Fibroblast of pulmonary artery (primary cell): ENCODE measurements around the gene SRSF4.
"Not testable (repeated sequence)": the region's sequence is repeated elsewhere in the genome, so short reads cannot be mapped to it uniquely, and the experiment has no call there.

Experiments
- DNase-seq: peaks from one replicate; pipeline ENCODE4 v3.0.0-alpha.2; 2010; ENCODE audit warnings: low read depth
- H3K4me3 ChIP-seq: replicated peaks from 2 replicates; pipeline ENCODE4 v1.5.1; 2011; ENCODE audit warnings: low read depth, mild to moderate bottlenecking, control low read depth, low read length, moderate library complexity
- TF ChIP-seq, protein P1 (sequence below): IDR thresholded peaks from 2 replicates; pipeline ENCODE4 v1.5.1; 2011; ENCODE audit warnings: mild to moderate bottlenecking, control low read depth, low read length, inconsistent platforms; ENCODE audit errors: missing control alignments

SRSF4 gene

DNA sequence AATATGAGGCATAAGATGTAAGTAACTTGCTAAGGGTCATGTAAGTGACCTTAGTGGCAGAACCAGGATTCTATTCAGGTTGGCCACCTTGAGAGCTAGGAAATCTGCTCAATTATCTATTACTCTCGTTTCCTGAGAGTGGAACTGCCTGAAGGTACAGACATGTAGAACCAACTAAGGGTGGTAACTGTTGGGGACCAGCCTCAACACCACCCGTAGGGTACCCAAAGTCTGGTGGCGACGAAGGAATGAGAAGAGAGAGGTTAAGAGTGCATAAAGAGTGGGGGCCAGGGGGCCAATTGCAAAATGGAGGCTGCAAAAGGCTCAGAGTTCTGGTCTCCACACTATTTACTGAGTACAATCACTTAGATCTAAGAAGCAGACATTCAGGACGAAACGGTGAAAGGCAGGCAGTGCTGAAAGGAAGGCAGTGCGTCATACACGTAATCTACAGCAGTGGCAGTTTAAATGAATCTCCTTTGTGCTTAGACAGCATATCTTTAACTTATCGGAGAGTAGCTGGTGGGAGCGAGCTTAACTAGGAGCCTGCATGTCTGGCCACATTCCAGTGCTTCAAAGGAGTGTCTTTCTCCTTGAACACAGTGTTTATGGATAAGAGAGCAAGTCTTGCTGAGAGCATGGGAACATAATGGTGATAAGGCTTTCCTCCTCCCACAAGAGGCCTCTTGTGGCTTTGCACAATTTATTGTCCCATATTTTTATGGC, 25.0 kb downstream of the SRSF4 start:
- peak; percentile 89 for DNase-seq
- TF ChIP-seq, protein P1, sequence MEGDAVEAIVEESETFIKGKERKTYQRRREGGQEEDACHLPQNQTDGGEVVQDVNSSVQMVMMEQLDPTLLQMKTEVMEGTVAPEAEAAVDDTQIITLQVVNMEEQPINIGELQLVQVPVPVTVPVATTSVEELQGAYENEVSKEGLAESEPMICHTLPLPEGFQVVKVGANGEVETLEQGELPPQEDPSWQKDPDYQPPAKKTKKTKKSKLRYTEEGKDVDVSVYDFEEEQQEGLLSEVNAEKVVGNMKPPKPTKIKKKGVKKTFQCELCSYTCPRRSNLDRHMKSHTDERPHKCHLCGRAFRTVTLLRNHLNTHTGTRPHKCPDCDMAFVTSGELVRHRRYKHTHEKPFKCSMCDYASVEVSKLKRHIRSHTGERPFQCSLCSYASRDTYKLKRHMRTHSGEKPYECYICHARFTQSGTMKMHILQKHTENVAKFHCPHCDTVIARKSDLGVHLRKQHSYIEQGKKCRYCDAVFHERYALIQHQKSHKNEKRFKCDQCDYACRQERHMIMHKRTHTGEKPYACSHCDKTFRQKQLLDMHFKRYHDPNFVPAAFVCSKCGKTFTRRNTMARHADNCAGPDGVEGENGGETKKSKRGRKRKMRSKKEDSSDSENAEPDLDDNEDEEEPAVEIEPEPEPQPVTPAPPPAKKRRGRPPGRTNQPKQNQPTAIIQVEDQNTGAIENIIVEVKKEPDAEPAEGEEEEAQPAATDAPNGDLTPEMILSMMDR, result no peak
- H3K4me3 ChIP-seq, result no peak overlapping the region

DNA sequence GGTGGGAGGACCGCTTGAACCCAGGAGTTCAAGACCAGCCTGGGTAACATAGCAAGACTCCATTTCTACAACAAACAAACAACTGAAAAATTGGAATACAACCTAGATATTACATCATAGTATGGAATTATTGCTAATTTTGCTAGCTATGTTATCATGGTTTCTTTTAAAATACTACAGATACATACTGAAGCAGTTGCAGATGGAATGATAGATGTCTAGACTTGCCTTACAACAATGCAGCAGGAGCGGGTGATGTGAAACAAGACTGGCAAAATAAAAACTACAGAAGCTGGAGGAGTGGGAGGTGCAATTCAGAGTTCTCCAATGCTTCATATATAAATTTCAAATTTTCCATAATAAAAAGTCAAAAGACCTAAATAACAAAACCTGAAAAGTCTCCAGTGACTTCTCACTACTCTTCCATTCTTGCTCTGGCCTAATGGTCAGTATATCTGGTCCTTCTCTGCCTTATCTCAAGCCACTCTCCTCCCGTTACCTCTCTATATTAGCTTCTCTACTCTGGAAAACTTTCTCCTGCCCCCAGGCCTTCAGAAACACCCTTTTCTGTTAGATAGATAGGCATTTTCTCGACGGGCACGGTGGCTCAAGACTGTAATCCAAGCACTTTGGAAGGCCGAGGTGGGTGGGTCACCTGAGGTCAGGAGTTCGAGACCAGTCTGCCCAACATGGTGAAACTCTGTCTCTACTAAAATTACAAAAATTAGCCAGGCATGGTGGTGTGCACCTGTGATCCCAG, 29.5 kb downstream of the SRSF4 start:
- TF ChIP-seq, protein P1, result no peak
- no peak for DNase-seq
- H3K4me3 ChIP-seq, result no peak overlapping the region

DNA sequence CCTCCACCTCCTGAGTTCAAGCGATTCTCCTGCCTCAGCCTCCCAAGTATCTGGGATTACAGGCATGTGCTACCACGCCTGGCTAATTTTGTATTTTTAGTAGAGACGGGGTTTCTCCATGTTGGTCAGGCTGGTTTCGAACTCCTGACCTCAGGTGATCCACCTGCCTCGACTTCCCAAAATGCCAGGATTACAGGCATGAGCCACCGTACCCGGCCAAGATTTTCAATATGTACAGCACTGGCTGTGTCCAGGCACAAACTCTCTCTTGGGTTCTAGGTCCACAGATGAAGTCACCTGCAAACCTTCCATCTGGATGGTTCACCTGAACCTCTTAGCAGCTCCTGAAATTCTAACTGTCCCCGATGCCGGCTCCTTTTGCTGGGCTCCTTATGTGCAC, 31.4 kb downstream of the SRSF4 start:
- not testable (repeated sequence) for H3K4me3 ChIP-seq, DNase-seq

DNA sequence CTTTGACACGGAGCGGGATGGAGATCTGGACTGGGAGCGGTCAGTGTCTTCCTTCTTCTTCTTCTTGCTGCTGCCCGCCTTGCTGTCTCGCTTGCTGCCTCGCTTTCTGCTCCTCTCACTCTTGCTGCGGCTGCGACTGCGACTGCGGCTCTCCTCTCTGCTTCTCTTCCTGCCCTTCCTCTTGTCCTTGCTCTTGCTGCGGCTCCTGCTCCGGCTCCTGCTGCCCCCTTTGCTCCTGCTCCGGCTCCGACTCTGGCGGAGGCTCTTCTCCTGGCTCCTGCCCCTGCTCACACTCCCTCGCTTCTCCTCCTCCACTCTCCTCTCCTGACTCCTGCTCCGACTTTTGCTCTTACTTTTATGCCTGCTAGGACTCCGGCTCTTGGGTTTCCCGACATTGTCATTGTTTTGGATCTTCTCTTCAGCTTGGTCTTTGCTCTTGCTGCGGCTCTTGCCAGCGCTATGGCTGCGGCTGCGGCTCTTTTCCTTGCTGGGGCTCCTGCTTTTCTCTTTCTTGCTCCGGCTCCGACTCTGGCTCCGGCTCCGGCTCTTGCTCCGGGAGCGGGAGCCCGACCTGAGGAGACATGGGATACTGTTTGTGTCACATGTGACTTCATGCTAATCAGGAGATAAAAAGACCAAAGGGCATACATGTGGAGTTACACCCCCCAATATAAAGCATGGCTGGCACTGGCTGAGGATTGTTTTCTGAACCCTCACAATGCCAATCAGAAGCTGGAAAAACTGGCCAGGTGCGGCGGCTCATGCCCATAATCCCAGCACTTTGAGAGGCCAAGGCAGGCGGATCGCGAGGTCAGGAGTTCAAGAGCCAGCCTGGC, 32.8 kb downstream of the SRSF4 start:
- H3K4me3 ChIP-seq, result no peak overlapping the region
- TF ChIP-seq, protein P1, result no peak
- no peak for DNase-seq

DNA sequence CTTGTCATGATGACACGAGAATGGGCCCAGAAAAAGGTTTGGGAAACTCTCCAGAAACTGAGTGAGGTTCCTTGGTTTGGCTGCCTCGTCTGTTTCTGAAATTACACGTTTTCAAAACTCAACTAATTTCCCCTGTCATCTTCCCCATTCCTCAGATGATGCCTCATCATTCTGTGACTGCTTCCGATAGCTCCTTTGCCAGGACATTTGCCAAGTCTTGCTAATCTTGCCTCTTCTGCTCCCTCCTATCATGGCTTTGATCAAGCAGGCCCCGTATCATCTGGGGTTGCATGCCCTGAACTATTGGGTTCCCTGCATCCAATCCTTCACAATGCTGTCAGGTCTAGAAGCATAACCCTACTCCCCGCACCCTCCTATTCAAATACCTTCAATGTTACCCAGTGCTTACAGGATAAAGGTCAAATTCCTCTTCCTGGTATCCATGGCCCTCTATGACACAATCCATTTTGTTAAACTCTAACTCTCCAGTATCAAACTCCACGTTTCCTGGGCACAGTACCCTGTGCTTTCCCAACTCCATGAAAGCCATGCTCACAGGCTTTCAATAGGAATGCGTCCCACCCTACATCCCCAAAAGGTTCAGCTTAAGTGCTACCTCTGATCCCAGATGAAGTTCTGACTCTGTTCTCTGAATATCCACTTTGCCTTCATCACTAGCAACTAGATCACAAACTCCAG, 35.8 kb downstream of the SRSF4 start:
- no peak overlapping the region for H3K4me3 ChIP-seq
- TF ChIP-seq, protein P1, result no peak
- peak; percentile 57 for DNase-seq

DNA sequence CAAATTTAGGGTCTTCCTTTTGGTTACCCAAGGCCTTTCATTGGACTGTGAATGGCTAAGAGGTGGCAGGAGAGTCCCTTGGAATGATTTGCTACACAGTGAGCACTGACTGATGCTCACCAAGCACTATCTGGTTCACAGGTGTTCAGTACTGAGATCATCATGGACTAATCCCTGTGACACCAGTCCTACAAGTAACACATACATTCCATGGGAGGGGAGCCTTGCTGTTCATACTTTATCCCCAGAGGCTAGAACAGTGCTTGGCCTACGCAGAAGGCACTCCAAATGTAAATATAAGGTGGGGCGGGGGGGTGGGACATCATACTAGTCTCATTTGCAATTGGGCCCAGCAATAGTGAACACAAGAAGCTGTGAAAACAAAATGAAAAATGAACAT, 37.5 kb downstream of the SRSF4 start:
- H3K4me3 ChIP-seq, result no peak overlapping the region
- TF ChIP-seq, protein P1, result no peak
- DNase-seq, result no peak
